LNCaP clone FGC (cell line): Measurements from ENCODE around the gene HSD11B1.

ENCODE experiments used
- DNase-seq: peaks from one replicate; pipeline ENCODE4 v3.0.0-alpha.2; 2011; ENCODE audit warnings: low read depth
- H3K4me3 ChIP-seq: 2 replicates; pipeline ENCODE4 v1.5.1; 2011; ENCODE audit warnings: mild to moderate bottlenecking, low read depth, low read length, control low read depth
- CTCF ChIP-seq: IDR thresholded peaks from 2 replicates; pipeline ENCODE4 v1.5.1; 2012; ENCODE audit warnings: mild to moderate bottlenecking; ENCODE audit not compliant: control insufficient read depth, insufficient read depth; ENCODE audit errors: extremely low read depth

HSD11B1 gene

GRCh38 chr1:209767706-209768105 lies 63.1 kb downstream of the HSD11B1 start:
- no peak for DNase-seq
- no peak for TF ChIP-seq CTCF
- no peak overlapping the region for H3K4me3 ChIP-seq

GRCh38 chr1:209768354-209768774 lies 63.7 kb downstream of the HSD11B1 start:
- DNase-seq, result no peak
- no peak overlapping the region for H3K4me3 ChIP-seq
- no peak for TF ChIP-seq CTCF

- H3K4me3 ChIP-seq, result no peak overlapping the region
- no peak for TF ChIP-seq CTCF
- DNase-seq, result no peak
Observed at GRCh38 chr1:209769171-209769904, 64.7 kb downstream of the HSD11B1 start.

GRCh38 chr1:209769971-209770370 lies 65.3 kb downstream of the HSD11B1 start:
- no peak for DNase-seq
- no peak overlapping the region for H3K4me3 ChIP-seq
- TF ChIP-seq CTCF, result no peak

- no peak for DNase-seq
- no peak for TF ChIP-seq CTCF
- H3K4me3 ChIP-seq, result no peak overlapping the region
Observed at GRCh38 chr1:209770636-209771415, 66.2 kb downstream of the HSD11B1 start.

- H3K4me3 ChIP-seq, result no peak overlapping the region
- TF ChIP-seq CTCF, result no peak
- DNase-seq, result no peak
Observed at GRCh38 chr1:209772126-209772525, 67.5 kb downstream of the HSD11B1 start.
